ENCODE measurements around the gene PCSK6.
"Not testable (repeated sequence)": the region's sequence is repeated elsewhere in the genome, so short reads cannot be mapped to it uniquely, and the experiment has no call there.

Gene PCSK6

GRCh38 chr15:101396484-101397261, 92.8 kb downstream of the PCSK6 start:
- DNase-seq, result no peak

- no peak for DNase-seq
Observed at GRCh38 chr15:101394654-101395053, 94.9 kb downstream of the PCSK6 start.

GRCh38 chr15:101394056-101394630, 95.4 kb downstream of the PCSK6 start:
- no peak for DNase-seq

- no peak for DNase-seq
Observed at GRCh38 chr15:101393172-101393571, 96.3 kb downstream of the PCSK6 start.

- no peak for DNase-seq
Observed at GRCh38 chr15:101391981-101392640, 97.4 kb downstream of the PCSK6 start.

- no peak for DNase-seq
Observed at GRCh38 chr15:101391431-101391830, 98.1 kb downstream of the PCSK6 start.

GRCh38 chr15:101390462-101390861, 99.0 kb downstream of the PCSK6 start:
- no peak for DNase-seq

- DNase-seq, result no peak
Observed at GRCh38 chr15:101390060-101390459, 99.4 kb downstream of the PCSK6 start.

- DNase-seq, result no peak
Observed at GRCh38 chr15:101389362-101389761, 100.1 kb downstream of the PCSK6 start.

GRCh38 chr15:101388046-101388445, 101.5 kb downstream of the PCSK6 start:
- DNase-seq, result no peak

GRCh38 chr15:101387574-101387973, 101.9 kb downstream of the PCSK6 start:
- DNase-seq, result no peak

- no peak for DNase-seq
Observed at GRCh38 chr15:101386967-101387366, 102.5 kb downstream of the PCSK6 start.

- no peak for DNase-seq
Observed at GRCh38 chr15:101386006-101386405, 103.5 kb downstream of the PCSK6 start.

GRCh38 chr15:101384276-101384675, 105.2 kb downstream of the PCSK6 start:
- no peak for DNase-seq

GRCh38 chr15:101382544-101382943, 107.0 kb downstream of the PCSK6 start:
- DNase-seq, result no peak

GRCh38 chr15:101381671-101382212, 107.8 kb downstream of the PCSK6 start:
- no peak for DNase-seq

GRCh38 chr15:101380146-101380545, 109.4 kb downstream of the PCSK6 start:
- no peak for DNase-seq

GRCh38 chr15:101379647-101380046, 109.9 kb downstream of the PCSK6 start:
- DNase-seq, result no peak

- no peak for DNase-seq
Observed at GRCh38 chr15:101378879-101379278, 110.6 kb downstream of the PCSK6 start.

GRCh38 chr15:101378171-101378755, 111.2 kb downstream of the PCSK6 start:
- DNase-seq, result no peak

- DNase-seq, result no peak
Observed at GRCh38 chr15:101376615-101377395, 112.7 kb downstream of the PCSK6 start.

GRCh38 chr15:101375006-101375405, 114.5 kb downstream of the PCSK6 start:
- DNase-seq, result not testable (repeated sequence)
